Neural cell (in vitro differentiated cells): ENCODE results near the gene TBC1D19. TPM values are rescaled to one million over a fixed set of nuclear protein-coding genes. Genes with fewer than 3 reads are reported as not detected.

Experiments used
- H2AFZ ChIP-seq: fragments of 200-600, 300-800 bp; sonication (generic), shearing (Covaris generic); 2 replicates; pipeline ENCODE4 v1.6.0; 2014; ENCODE audit warnings: low read depth, mild to moderate bottlenecking, antibody characterized with exemption, low read length, moderate library complexity
- H3F3A ChIP-seq: fragments of 200-600 bp; shearing (Covaris generic); 2 replicates; pipeline ENCODE4 v1.6.1; 2016; ENCODE audit warnings: mild to moderate bottlenecking, moderate library complexity, mixed read lengths, antibody characterized with exemption, low read length; ENCODE audit not compliant: insufficient read depth, poor library complexity, severe bottlenecking
- H3K27ac ChIP-seq: fragments of 200-600, 300-800 bp; sonication (generic), shearing (Covaris generic); 2 replicates; pipeline ENCODE4 v1.5.1; 2014; ENCODE audit warnings: mild to moderate bottlenecking, low read length, moderate library complexity
- H3K27me3 ChIP-seq: fragments of 300-800, 200-600 bp; sonication (generic), shearing (Covaris generic); 2 replicates; pipeline ENCODE4 v1.6.0; 2014; ENCODE audit warnings: mild to moderate bottlenecking, low read depth, low read length, moderate library complexity; ENCODE audit not compliant: insufficient read depth
- H3K36me3 ChIP-seq: fragments of 300-800, 200-600 bp; sonication (generic), shearing (Covaris generic); 2 replicates; pipeline ENCODE4 v1.5.1; 2014; ENCODE audit warnings: mild to moderate bottlenecking, antibody characterized with exemption, low read length, moderate library complexity; ENCODE audit not compliant: insufficient read depth
- H3K4me2 ChIP-seq: fragments of 300-800, 200-600 bp; sonication (generic), shearing (Covaris generic); 2 replicates; pipeline ENCODE4 v1.6.0; 2014; ENCODE audit warnings: mild to moderate bottlenecking, low read length
- H3K4me3 ChIP-seq: fragments of 300-800, 200-600 bp; sonication (generic), shearing (Covaris generic); 2 replicates; pipeline ENCODE4 v1.5.1; 2014; ENCODE audit warnings: mild to moderate bottlenecking, low read length, moderate library complexity
- H3K79me2 ChIP-seq: fragments of 200-600 bp; shearing (Covaris generic); replicated peaks from 2 replicates; pipeline ENCODE4 v1.6.0; 2014; ENCODE audit warnings: mild to moderate bottlenecking, low read length, moderate library complexity; ENCODE audit not compliant: insufficient read depth
- H3K9ac ChIP-seq: fragments of 300-800, 200-600 bp; sonication (generic), shearing (Covaris generic); 2 replicates; pipeline ENCODE4 v1.6.1; 2016; ENCODE audit warnings: mild to moderate bottlenecking, low read length, mixed read lengths
- H3K9me2 ChIP-seq: fragments of 200-600 bp; shearing (Covaris generic); 2 replicates; pipeline ENCODE4 v1.6.1; 2016; ENCODE audit warnings: mild to moderate bottlenecking, low read length, mixed read lengths; ENCODE audit not compliant: insufficient read depth
- H3K9me3 ChIP-seq: fragments of 200-600, 300-800 bp; sonication (generic), shearing (Covaris generic); 2 replicates; pipeline ENCODE4 v1.6.1; 2016; ENCODE audit warnings: mild to moderate bottlenecking, mixed run types, low read length, moderate library complexity, mixed read lengths
- H4K20me1 ChIP-seq: fragments of 200-600 bp; shearing (Covaris generic); 2 replicates; pipeline ENCODE4 v1.6.1; 2016; ENCODE audit warnings: mild to moderate bottlenecking, mixed run types; ENCODE audit not compliant: insufficient read depth
- CTCF ChIP-seq: fragments of 450-650 bp; IDR thresholded peaks from 2 replicates; pipeline ENCODE4 v1.5.1; 2014; ENCODE audit warnings: antibody characterized with exemption, mild to moderate bottlenecking, moderate library complexity; ENCODE audit not compliant: poor library complexity, severe bottlenecking
- EP300 ChIP-seq: fragments of 450-650 bp; conservative IDR thresholded peaks from 2 replicates; pipeline ENCODE4 v1.6.1; 2014; ENCODE audit warnings: antibody characterized with exemption, mild to moderate bottlenecking, moderate library complexity; ENCODE audit not compliant: poor library complexity, severe bottlenecking
- EZH2 ChIP-seq: fragments of 200-600, 300-800 bp; shearing (Covaris generic), sonication (generic); IDR thresholded peaks from 2 replicates; pipeline ENCODE4 v1.6.1; 2014; ENCODE audit warnings: antibody characterized with exemption, low read length, borderline replicate concordance, mild to moderate bottlenecking; ENCODE audit not compliant: insufficient read depth, poor library complexity, severe bottlenecking
- MXI1 ChIP-seq: fragments of 450-650 bp; conservative IDR thresholded peaks from 2 replicates; pipeline ENCODE4 v1.6.1; 2014; ENCODE audit warnings: antibody characterized with exemption, mild to moderate bottlenecking; ENCODE audit not compliant: poor library complexity, severe bottlenecking
- POLR2AphosphoS5 ChIP-seq: IDR thresholded peaks from 2 replicates; pipeline ENCODE4 v1.6.1; 2012
- RAD21 ChIP-seq: fragments of 450-650 bp; conservative IDR thresholded peaks from 2 replicates; pipeline ENCODE4 v1.6.1; 2014; ENCODE audit warnings: antibody characterized with exemption, mild to moderate bottlenecking, moderate library complexity
- REST ChIP-seq: IDR thresholded peaks from 2 replicates; pipeline ENCODE4 v1.6.1; 2012; ENCODE audit warnings: borderline replicate concordance
- SMC3 ChIP-seq: fragments of 450-650 bp; conservative IDR thresholded peaks from 2 replicates; pipeline ENCODE4 v1.6.1; 2014; ENCODE audit warnings: antibody characterized with exemption, mild to moderate bottlenecking, moderate library complexity; ENCODE audit not compliant: poor library complexity
- TAF1 ChIP-seq: IDR thresholded peaks from 2 replicates; pipeline ENCODE4 v1.6.1; 2012; ENCODE audit warnings: low read depth
- polyA plus RNA-seq: library from polyadenylated mRNA; depleted of rRNA; stranded (reverse); fragments of >200 nt; gene quantifications from 2 replicates; pipeline ENCODE4 v1.2.3, GENCODE V29; 2014

The TBC1D19 gene
- polyA plus RNA-seq, 1 donor from 2014 or later, result 23.1 TPM

GRCh38 chr4:26601204-26601603 is 17.3 kb downstream of the TBC1D19 start:
- no peak overlapping the region for H3K4me2 ChIP-seq
- H2AFZ ChIP-seq, result no peak overlapping the region
- no peak overlapping the region for H3K27ac ChIP-seq
- H3K36me3 ChIP-seq, result peaks cover 4% of the 10 kb centered on the region
- TF ChIP-seq POLR2AphosphoS5 (no peak), EZH2 (no peak), TAF1 (no peak), CTCF (no peak), MXI1 (no peak), SMC3 (no peak), REST (no peak), EP300 (no peak), RAD21 (no peak)
- no peaks in the 10 kb centered on the region for H3K9me2 ChIP-seq
- H3F3A ChIP-seq, result no peaks in the 10 kb centered on the region
- no peaks in the 10 kb centered on the region for H3K27me3 ChIP-seq
- no peaks in the 10 kb centered on the region for H3K9me3 ChIP-seq
- H3K9ac ChIP-seq, result no peak overlapping the region
- H4K20me1 ChIP-seq, result no peaks in the 10 kb centered on the region
- no peak overlapping the region for H3K4me3 ChIP-seq
- peaks cover 6% of the 10 kb centered on the region for H3K79me2 ChIP-seq

- Histone ChIP-seq H3F3A (no peaks in the 10 kb centered on the region), H3K9me2 (no peaks in the 10 kb centered on the region), H3K36me3 (no peaks in the 10 kb centered on the region), H3K79me2 (peaks cover 11% of the 10 kb centered on the region), H3K27me3 (no peaks in the 10 kb centered on the region), H2AFZ (no peak overlapping the region), H3K4me2 (no peak overlapping the region), H3K27ac (no peak overlapping the region), H3K9ac (no peak overlapping the region), H3K9me3 (no peaks in the 10 kb centered on the region), H3K4me3 (no peak overlapping the region), H4K20me1 (no peaks in the 10 kb centered on the region)
- TF ChIP-seq CTCF, result no peak
- no peak for TF ChIP-seq EP300
- no peak for TF ChIP-seq EZH2
- no peak for TF ChIP-seq SMC3
- TF ChIP-seq REST, result no peak
- TF ChIP-seq TAF1, result no peak
- TF ChIP-seq MXI1, result no peak
- no peak for TF ChIP-seq RAD21
Observed at GRCh38 chr4:26607776-26608175, 23.9 kb downstream of the TBC1D19 start.
